A549 (cell line): ENCODE results near the gene ZNF410. TPM values are rescaled to one million over a fixed set of nuclear protein-coding genes. Genes with fewer than 3 reads are reported as not detected.

Source experiments
- polyA plus RNA-seq, 4 experiments: library from polyadenylated mRNA; depleted of rRNA in 3 of 4; stranded (reverse); fragments of >200 nt; fragmentation: RNase III in 1 of 4; extraction: RNeasy Plus Mini Kit Qiagen cat#74134 plus additional on column Dnase treatment in 1 of 4; gene quantifications; 2 replicates in 3 of 4; 3 replicates in 1 of 4; pipeline ENCODE4 v1.2.3, GENCODE V29; 2011 to 2017
- small RNA-seq, 6 experiments: library from RNA; depleted of rRNA; stranded (forward); fragments of <200 nt; gene quantifications; one replicate each; pipeline ENCODE3, GENCODE V24; 2012

Gene ZNF410
- polyA plus RNA-seq, 2 of the 4 experiments (the other 2 are of a cell fraction) = 35.8 to 70.8 TPM

Small RNAs within 50 kb of the gene (small RNA-seq; reads per million reads assigned to genes)
- gene AC005520.4 (0 reads per million in 6 experiments), gene RF00019 (0 reads per million in 6 experiments)

Other genes with a start within 250 kb of the ZNF410 start
- 9.2 and 16.3 TPM in 2 replicates for gene DNAL1, start 241.9 kb upstream of the ZNF410 start, polyA plus RNA-seq (2011; rRNA removed)
- 7.8 to 8.3 TPM (median 8.3 TPM) in 3 replicates for gene DNAL1, start 241.9 kb upstream of the ZNF410 start, polyA plus RNA-seq (2017; fragmentation: RNase III; extraction: RNeasy Plus Mini Kit Qiagen cat#74134 plus additional on column Dnase treatment)
- gene PNMA1, start 172.5 kb upstream of the ZNF410 start, polyA plus RNA-seq (2011; rRNA removed) = 20.8 and 21.2 TPM in 2 replicates
- 43.4 to 49.8 TPM (median 47.3 TPM) in 3 replicates for gene PNMA1, start 172.5 kb upstream of the ZNF410 start, polyA plus RNA-seq (2017; fragmentation: RNase III; extraction: RNeasy Plus Mini Kit Qiagen cat#74134 plus additional on column Dnase treatment)
- 17.7 and 30.5 TPM in 2 replicates for gene PTGR2, start 35.0 kb upstream of the ZNF410 start, polyA plus RNA-seq (2011; rRNA removed)
- 11.3 to 14.0 TPM (median 13.5 TPM) in 3 replicates for gene PTGR2, start 35.0 kb upstream of the ZNF410 start, polyA plus RNA-seq (2017; fragmentation: RNase III; extraction: RNeasy Plus Mini Kit Qiagen cat#74134 plus additional on column Dnase treatment)
- gene FAM161B, start 63.2 kb downstream of the ZNF410 start, polyA plus RNA-seq (2011; rRNA removed) = 1.6 TPM in 2 replicates
- 1.5 to 1.9 TPM (median 1.6 TPM) in 3 replicates for gene FAM161B, start 63.2 kb downstream of the ZNF410 start, polyA plus RNA-seq (2017; fragmentation: RNase III; extraction: RNeasy Plus Mini Kit Qiagen cat#74134 plus additional on column Dnase treatment)
- gene COQ6, start 63.4 kb downstream of the ZNF410 start, polyA plus RNA-seq (2011; rRNA removed) = 41.9 and 46.4 TPM in 2 replicates
- 24.8 to 28.8 TPM (median 26.1 TPM) in 3 replicates for gene COQ6, start 63.4 kb downstream of the ZNF410 start, polyA plus RNA-seq (2017; fragmentation: RNase III; extraction: RNeasy Plus Mini Kit Qiagen cat#74134 plus additional on column Dnase treatment)
- 17.4 and 19.3 TPM in 2 replicates for gene ENTPD5, start 132.4 kb downstream of the ZNF410 start, polyA plus RNA-seq (2011; rRNA removed)
- 5.7 to 6.6 TPM (median 6.0 TPM) in 3 replicates for gene ENTPD5, start 132.4 kb downstream of the ZNF410 start, polyA plus RNA-seq (2017; fragmentation: RNase III; extraction: RNeasy Plus Mini Kit Qiagen cat#74134 plus additional on column Dnase treatment)
- gene BBOF1, start 132.5 kb downstream of the ZNF410 start, polyA plus RNA-seq (2011; rRNA removed) = 3.4 and 4.9 TPM in 2 replicates
- 5.8 to 6.1 TPM (median 5.9 TPM) in 3 replicates for gene BBOF1, start 132.5 kb downstream of the ZNF410 start, polyA plus RNA-seq (2017; fragmentation: RNase III; extraction: RNeasy Plus Mini Kit Qiagen cat#74134 plus additional on column Dnase treatment)
- 8.1 and 8.6 TPM in 2 replicates for gene ALDH6A1, start 197.6 kb downstream of the ZNF410 start, polyA plus RNA-seq (2011; rRNA removed)
- 2.4 to 3.3 TPM (median 2.4 TPM) in 3 replicates for gene ALDH6A1, start 197.6 kb downstream of the ZNF410 start, polyA plus RNA-seq (2017; fragmentation: RNase III; extraction: RNeasy Plus Mini Kit Qiagen cat#74134 plus additional on column Dnase treatment)
- 10.0 and 10.8 TPM in 2 replicates for gene LIN52, start 198.1 kb downstream of the ZNF410 start, polyA plus RNA-seq (2011; rRNA removed)
- gene LIN52, start 198.1 kb downstream of the ZNF410 start, polyA plus RNA-seq (2017; fragmentation: RNase III; extraction: RNeasy Plus Mini Kit Qiagen cat#74134 plus additional on column Dnase treatment) = 7.7 to 9.3 TPM (median 9.3 TPM) in 3 replicates